NCI-H146 treated with DMSO at 0.1 percent for 48 hours (cell line): ENCODE measurements around the gene CGN.
A peak's percentile ranks its signal among the peaks of the same experiment; 100 is the strongest.
"Not testable (repeated sequence)": the region's sequence is repeated elsewhere in the genome, so short reads cannot be mapped to it uniquely, and the experiment has no call there.

Source experiments
- DNase-seq: peaks from one replicate; lab custom pipeline; 2025; ENCODE audit not compliant: unreplicated experiment; lab: John Stamatoyannopoulos, UW

Gene CGN

DNA sequence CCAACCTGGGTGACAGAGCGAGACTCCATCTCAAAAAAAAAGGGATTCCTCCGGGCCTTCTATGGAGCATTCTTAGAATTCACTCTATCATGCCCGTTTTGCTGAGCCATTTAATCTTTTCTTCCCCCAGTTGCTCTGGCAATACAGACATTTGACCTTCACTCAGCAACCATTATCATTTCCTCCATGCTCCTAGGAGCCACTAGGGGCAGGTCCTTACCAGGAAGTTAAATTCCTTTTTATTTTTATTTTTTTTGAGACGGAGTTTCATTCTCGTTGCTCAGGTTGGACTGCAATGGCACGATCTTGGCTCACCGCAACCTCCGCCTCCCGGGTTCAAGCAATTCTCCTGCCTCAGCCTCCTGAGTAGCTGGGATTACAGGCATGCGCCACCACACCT is 9.7 kb upstream of the CGN start:
- no peak for DNase-seq

DNA sequence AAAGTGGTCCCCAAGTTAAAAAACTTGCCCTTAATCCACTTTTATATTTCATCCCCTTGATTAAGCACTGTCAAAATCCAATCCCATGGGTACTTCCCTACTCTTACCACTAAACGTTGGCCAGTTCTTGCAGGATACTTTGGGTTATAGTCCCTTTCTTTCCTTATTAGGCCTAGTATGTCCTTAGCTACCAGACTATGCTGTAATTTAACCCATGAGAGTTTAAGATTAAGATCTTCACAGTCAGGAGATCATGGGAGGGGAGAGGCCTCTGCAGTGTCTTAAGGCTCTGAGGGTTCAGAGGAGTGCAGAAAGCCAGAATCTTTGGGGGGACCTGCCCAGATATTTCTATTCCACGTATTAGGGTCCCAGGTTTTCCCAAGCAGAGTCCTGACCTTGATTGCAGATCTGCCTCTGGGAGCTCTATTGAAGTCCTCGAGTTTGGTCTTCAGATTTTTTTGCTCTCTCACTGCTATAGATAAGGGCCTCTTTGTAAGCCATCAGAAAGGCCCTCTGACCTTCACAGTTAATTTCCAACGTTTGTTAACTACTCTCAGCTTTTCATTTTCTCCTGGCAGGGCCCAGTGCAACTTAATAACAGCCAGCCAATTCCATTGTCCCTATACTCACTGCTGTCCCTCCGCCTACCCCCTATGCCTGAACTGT is 9.0 kb upstream of the CGN start:
- DNase-seq: no peak

DNA sequence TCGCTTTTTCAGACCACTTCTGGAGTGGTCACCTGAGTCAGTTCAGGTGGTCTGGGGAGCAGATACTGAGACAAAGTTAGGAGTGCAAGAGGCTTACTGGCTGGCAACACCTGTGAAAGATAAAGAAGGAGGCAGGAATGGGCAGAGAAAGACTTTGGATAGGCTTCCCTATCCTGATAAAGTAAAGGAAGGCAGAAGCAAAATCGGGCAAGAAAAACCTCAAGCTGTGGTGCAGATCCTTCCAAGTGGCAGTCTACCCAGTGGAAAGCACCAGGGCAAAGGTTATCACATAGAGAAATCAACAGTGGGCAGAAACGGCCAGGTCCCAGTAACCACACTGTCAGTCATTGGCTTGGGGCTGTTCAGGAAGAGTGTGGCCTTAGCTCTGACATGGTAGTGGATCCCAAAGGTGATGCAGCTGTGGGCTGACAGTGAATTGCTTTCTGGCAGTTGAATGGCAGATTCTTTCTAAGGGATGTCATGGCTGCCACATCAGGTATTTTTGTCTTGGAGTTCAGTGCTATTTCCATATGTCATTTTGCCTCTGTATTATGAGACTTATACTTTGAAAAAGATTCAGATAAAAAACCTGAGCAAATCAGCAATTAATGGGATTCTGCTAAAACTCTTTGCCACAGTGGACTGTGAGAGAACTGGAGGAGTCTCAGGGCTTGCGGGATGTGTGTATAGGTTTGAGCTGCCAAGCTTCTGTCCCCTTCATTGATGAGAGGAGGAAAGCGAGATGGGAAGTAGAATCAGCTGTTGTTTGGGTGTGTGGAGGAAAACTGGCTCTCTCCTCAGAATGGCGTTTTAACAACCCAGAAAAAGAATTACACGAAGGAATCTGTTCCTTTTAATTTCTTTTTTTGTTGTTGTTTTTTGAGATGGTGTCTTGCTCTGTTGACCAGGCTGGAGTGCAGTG is 8.1 kb upstream of the CGN start:
- no peak for DNase-seq

DNA sequence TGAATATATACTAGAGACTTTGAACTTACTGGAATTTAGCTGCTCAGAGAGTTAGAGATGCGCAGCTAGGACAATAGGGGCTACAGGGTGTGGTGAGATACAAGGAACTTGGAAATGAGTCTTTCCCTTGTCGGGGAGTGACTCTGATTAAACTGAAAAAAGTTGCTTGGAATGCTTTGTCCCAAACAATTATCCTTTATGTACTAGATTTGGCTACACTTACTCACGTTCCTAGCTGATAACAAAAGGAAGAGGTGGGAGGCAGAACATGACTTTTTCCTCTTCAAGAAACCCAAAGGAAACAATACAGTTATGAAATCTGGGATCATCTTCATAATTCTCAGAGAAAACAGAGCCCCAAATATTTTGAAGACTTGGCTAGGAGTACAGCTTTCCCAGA is 6.9 kb upstream of the CGN start:
- DNase-seq: no peak

DNA sequence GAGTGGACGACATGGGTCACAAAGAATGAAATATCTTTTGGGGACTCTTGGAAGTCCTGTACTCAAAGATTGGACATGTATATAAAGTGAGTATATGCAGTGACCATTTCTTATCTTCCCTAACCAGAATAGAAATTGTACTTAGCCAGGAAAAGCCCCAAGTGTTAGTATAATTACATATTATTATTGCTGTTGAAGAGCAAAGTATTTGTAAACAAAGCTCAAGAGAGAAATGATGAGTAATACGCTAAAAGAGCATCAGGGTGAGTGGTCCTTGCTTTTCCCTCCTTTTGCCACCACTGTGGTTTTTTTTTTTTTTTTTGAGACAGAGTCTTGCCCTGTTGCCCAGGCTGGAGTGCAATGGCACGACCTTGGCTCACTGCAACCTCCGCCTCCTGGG is 6.4 kb upstream of the CGN start:
- DNase-seq: no peak

DNA sequence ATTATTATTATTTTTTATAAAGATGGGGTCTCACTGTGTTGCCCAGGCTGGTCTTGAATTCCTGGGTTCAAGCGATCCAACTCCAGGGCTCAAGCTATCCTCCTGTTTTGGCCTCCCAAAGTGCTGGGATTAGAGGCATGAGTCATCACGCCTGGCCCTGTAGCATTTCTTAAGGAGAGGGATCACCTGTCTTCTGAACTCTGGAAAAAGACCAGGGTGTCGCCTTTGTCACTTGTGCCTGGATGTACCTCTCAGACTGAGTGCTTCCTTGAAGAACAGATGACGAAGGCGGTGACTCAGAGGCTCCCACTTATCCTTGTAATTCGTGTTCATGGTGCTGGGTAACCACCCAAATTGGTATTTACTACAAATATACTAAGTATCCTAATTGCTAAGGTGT is 2.4 kb upstream of the CGN start:
- no peak for DNase-seq

DNA sequence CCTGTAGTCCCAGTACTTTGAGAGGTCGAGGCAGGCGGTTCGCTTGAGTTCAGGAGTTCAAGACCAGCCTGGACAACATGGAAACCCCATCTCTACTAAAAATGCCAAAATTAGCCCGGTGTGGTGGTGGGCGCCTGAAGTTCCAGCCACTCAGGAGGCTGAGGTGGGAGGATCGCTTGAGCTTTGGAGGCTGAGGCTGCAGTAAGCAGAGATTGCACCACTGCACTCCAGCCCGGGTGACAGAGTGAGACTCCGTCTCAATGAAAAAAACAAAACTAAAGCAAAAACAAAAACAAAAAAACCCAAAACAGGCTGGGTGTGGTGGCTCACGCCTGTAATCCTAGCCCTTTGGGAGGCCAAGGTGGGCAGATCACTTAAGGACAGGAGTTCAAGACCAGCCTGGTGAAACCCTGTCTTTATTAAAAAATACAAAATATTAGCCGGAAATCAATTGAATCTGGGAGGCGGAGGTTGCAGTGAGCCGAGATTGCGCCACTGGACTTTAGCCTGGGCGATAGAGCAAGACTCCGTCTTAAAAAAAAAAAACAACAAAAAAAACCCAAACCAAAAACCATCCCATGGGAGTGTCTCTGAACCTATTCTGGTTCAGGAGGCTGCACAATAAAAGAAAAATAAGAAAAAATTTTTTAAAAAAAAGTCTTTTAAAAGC is 1.7 kb upstream of the CGN start:
- DNase-seq: no peak

DNA sequence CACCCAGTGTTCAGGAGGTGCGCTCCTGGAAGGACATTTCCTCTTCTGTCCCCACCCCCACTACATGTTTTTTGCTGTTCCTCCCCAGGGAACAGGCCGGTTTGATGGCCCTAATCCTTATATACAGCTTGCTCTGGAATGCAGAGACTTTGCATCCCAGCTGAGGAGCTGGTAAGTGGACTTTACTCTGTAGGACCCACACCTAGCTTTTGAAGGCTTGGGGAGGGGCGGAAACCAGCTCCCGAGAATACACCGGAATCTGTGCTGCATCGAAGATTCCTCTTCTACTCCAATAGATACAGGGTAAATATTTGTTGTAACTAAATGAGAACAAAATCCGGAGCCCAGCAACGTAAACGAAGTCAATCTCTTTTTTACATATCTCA is 1.2 kb upstream of the CGN start:
- DNase-seq: no peak

DNA sequence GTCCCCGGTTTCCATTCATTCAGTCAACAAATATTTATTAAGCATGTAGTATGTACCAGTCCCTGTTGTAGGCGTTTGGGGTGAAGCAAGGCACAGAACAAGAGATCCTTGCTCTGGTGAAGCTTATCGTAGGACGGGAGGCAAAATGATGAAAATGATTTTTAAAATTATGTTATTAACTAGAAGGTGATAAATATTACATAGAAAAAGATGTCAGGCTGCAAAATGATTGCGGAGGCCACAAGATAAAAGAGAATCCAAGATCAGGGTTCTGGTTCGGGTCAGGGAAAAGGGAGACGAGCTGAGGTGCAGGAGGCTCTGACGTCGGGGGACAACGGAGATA is 602 bp upstream of the CGN start:
- no peak for DNase-seq

DNA sequence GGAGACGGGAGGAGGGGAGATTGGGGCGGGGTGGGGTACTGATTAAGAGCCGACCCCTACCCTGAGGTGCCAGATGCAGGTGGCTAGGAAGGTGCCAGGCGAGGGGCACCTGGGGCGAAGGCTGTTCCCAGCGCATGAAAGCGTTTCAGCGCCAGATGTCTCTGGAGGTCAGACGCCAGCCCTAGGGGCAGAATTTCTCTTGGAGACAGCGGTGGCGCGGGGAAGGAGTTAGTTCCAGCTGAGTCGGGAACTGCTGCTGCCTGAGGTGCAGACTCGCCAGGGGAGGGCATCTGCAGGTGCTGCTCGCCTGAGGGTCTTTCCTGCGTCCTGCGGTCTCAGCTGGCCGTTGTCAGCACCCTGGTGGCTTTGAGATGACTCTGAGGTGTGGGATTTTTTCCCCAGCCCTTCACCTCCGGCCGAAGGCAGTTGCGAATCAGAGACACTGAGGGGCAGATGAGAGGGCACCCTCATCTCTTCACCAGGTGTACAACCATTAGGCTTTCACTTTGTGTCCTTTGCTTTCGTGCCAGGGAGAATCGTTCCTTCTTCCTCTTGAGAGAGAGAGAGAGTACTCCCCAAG is 539 bp downstream of the CGN start:
- DNase-seq: peak; percentile 60

DNA sequence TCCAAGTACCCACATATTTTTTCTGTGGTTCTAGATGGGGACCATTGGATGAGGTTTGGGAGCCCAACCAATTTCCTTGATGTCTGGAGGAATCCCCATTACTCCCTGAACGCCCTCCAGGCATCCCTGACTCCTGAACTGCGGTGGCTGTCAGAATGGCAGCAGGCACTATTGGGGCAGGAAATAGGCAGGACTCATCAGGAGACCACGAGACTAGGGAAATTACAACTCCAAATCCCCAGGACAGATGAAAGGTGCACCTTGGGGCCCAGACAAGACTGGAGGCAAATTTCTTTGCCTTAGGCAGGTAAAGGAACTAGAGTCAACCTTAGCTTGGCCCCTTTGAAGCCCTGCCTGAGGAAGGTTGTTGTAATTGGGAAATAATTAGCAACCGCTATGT is 1.1 kb downstream of the CGN start:
- no peak for DNase-seq

DNA sequence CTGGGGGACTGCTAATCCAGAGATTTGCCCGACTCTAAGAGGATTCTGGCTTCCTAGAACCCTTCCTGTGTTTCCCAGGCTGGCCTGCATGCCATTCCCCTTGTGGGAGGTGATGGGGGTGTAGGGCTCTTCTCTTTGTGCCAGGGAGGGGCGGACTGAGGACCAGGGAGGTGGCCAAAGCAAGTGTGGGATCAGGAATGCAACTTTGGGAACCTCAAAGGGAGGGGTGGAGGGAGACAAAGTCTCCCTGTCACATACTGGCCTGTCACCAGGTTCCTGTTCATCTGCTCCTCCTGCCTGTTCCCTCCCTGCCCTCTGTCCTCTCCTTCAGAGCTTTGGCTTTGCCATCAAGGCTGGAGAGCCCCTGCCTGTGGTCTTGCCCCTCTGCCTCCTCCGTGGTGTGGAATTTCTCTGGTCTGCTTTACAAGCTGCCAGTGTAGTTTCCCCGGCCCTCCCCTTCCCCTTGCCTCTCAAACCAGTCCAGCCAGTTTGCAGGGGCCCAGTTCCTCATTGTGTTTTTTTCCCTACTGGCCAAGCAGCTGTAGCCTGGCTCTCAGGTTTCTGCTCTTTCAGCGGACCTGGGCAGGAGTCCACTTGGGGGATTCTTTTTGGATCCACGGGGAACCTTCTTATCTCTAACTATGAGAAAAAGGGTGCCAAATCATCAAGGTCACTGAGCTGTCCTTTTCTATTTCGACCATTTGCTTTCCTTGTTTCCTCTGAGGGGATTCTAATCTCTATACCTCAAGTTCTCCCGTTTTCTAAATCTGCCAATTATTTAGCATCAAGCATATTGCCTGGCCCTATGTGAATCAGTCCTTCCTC is 1.8 kb downstream of the CGN start:
- DNase-seq: no peak

DNA sequence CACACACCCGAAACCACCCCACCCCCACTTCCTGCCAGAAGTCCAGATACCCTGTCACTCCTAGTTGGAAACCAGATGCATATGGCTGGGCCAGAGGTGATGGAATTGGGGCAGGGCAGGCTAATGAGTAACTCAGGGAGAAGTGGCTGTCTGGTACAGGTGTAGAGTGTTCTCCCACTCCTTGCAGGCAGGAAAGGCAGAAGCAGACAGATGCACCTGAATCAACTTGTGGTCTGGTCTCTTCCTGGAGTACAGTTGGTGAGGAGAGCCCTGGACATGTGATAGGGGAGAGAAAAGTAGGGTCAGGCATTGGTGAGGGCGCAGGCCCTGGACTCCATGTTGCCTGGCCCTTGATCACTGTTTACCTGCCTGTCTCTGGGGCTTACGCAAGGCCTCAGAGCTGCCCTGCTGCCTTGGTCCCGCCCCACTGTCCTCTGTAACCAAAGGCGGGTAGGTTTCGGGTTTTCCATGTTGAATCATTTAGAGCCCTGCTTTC is 2.5 kb downstream of the CGN start:
- no peak for DNase-seq

DNA sequence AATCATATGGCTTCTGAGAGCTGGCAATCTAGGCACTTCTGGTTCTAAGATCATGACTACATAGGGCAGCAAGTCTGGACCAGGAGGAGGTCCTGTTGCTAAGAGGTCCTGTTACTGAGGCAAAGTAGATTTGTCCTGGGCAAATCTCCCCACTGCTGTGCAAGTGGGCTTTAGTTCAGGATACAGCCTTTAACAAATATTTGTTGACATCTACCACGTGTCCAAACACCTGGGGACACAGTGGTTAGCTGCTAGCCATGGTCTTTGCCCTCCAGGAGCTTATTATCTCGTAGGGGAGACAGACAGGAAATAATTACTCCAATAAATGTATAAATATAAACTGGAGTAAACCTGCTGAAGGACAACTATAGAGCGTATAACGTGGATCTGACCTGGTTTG is 3.2 kb downstream of the CGN start:
- no peak for DNase-seq

DNA sequence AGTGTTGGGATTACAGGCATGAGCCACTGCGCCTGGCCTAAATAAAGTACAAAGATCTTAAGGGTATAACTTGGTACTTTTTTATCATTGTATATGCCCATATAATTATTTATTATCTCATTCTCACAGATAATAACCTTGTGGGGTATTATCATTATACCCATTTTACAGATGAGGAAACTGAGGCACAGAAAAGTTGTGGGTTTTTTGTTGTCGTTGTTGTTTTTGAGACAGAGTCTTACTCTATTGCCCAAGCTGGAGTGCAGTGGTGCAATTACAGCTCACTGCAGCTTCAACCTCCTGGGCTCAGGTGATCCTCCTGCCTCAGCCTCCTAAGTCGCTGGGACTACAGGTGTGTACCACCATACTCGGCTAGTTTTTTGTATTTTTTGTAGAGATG is 4.1 kb downstream of the CGN start:
- no peak for DNase-seq

DNA sequence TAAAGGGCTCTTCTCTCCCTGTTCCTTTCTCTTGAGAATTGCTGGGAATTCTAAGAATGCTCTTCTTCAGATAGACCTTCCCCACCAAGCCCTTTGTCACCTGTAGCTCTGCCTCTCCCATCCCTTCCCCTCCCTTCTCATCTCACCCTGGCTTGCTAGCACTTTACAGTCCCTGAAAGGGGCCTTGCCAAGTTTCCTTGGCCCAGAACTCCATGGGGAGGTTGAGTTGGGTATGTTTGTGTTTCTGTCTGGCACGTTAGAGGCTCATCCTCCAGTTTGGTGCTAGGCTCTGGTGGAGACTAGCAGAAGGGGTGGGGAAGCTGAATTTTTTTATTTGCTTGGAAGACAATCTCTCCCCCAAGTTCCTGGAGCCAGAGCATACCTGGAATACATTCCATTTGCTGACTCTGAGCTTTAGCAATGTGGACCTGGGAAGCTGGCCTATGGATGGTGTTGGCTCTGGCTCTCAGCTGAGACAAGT is 4.9 kb downstream of the CGN start:
- no peak for DNase-seq

DNA sequence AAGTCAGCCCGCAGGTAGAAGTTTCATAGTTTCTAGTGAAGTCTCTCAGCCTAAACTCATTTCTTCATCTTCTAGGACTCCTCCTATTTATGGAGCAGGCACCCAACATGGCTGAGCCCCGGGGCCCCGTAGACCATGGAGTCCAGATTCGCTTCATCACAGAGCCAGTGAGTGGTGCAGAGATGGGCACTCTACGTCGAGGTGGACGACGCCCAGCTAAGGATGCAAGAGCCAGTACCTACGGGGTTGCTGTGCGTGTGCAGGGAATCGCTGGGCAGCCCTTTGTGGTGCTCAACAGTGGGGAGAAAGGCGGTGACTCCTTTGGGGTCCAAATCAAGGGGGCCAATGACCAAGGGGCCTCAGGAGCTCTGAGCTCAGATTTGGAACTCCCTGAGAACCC is 7.2 kb downstream of the CGN start:
- no peak for DNase-seq

DNA sequence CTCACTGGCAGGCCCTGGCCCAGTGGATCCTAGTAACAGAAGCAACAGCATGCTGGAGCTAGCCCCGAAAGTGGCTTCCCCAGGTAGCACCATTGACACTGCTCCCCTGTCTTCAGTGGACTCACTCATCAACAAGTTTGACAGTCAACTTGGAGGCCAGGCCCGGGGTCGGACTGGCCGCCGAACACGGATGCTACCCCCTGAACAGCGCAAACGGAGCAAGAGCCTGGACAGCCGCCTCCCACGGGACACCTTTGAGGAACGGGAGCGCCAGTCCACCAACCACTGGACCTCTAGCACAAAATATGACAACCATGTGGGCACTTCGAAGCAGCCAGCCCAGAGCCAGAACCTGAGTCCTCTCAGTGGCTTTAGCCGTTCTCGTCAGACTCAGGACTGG is 7.7 kb downstream of the CGN start:
- DNase-seq: no peak

DNA sequence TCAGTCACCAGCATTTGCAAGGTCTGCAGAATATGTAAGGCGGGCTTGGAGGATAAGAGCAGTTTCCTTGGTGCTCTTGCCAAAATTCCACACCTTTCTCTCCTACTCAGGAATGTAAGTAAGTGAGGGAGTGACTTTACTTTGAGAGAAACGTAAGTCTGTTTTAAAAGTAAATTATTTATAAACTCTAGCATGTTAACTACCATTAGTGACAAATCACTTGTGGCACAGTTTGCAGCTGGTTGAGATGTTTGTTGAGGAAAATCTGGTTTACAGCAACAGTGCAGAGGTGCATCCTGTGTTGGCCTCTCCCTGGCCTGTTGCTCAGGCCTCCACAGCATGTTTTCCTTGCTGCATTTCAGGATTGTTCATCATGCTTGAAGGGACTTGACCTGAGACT is 8.5 kb downstream of the CGN start:
- no peak for DNase-seq

DNA sequence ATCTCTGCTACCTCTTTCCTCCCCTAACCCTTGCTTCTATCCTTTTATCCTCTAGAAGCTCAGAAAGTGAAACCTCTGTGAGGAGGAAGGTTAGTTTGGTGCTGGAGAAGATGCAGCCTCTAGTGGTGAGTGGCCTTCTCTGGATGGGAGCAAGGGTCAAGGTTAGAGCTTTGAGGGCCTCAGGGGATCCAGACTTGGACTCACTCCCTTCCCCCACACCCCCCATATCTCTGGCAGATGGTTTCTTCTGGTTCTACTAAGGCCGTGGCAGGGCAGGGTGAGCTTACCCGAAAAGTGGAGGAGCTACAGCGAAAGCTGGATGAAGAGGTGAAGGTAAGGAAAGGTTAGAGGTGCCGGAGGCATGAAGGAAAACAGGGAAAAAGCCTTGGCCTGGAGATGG is 9.2 kb downstream of the CGN start:
- DNase-seq: no peak

DNA sequence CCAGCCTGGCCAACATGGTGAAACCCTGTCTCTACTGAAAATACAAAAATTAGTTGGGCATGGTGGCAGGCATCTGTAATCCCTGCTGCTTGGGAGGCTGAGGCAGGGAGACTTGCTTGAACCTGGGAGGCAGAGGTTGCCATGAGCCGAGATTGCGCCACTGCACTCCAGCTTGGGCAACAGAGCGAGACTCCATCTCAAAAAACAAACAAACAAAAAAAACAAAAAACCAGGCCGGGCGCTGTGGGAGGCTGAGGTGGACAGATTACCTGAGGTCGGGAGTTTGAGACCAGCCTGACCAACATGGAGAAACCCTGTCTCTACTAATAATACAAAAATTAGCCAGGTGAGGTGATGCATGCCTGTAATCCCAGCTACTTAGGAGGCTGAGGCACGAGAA is 11.2 kb downstream of the CGN start:
- not testable (repeated sequence) for DNase-seq
